KOPT-K1 (cell line): Measurements from ENCODE around the gene SLC6A12.

Source experiments
- H3K27ac ChIP-seq: fragments of 200-600 bp; sonication (generic); 2 replicates; pipeline ENCODE4 v1.5.1; 2016; ENCODE audit warnings: antibody characterized with exemption, mild to moderate bottlenecking, low read depth, low read length; ENCODE audit not compliant: poor library complexity, severe bottlenecking
- H3K36me3 ChIP-seq: fragments of 200-600 bp; sonication (generic); 2 replicates; pipeline ENCODE4 v1.5.1; 2017; ENCODE audit warnings: antibody characterized with exemption, mild to moderate bottlenecking, low read length, moderate library complexity; ENCODE audit not compliant: insufficient read depth
- H3K9me3 ChIP-seq: fragments of 200-600 bp; sonication (generic); 2 replicates; pipeline ENCODE4 v1.5.1; 2017; ENCODE audit warnings: antibody characterized with exemption, low read length, mild to moderate bottlenecking; ENCODE audit not compliant: insufficient read depth, poor library complexity, severe bottlenecking

SLC6A12 gene

DNA sequence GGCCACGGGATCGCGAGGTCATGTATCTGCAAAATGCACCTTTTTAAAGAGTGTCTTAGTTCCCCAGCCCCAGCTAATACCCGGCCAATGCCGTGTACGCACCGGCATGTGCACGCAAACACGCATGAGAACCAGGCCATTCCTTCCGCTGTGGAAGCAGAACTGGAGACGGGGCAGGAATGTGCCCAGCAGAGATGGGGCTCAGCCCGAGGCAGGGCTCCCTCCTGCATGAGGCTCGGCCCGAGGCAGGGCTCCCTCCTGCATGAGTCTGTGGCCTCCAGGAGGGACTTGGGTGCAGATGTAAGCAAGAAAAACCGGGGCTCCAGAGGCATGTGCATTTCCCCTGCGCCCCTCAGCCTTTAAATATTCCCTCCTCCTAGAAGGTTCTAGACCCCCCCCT lies 38.2 kb downstream of the SLC6A12 start:
- Histone ChIP-seq H3K9me3 (no peaks in the 10 kb centered on the region), H3K27ac (no peak overlapping the region), H3K36me3 (no peaks in the 10 kb centered on the region)

DNA sequence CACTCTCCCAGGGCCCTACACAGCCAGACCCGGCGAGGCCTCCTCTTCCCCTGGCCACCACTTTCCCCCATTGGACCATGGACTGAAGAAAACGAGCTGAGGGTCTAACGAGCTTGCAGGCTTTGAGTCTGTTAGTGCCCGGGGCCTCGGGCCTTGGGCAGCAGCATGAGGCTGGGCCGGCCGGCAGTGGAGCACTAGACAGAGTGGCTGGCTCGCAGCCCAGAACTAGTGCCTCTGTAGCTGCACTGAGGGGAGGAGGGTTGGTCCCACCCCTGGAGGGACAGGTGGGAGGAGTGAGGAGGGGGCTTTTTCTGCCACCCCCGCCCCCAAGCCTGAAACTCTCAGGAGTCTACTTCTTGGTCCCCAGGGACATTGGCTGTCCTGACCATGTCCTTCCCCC lies 38.7 kb downstream of the SLC6A12 start:
- Histone ChIP-seq H3K9me3 (no peaks in the 10 kb centered on the region), H3K36me3 (no peaks in the 10 kb centered on the region), H3K27ac (no peak overlapping the region)

DNA sequence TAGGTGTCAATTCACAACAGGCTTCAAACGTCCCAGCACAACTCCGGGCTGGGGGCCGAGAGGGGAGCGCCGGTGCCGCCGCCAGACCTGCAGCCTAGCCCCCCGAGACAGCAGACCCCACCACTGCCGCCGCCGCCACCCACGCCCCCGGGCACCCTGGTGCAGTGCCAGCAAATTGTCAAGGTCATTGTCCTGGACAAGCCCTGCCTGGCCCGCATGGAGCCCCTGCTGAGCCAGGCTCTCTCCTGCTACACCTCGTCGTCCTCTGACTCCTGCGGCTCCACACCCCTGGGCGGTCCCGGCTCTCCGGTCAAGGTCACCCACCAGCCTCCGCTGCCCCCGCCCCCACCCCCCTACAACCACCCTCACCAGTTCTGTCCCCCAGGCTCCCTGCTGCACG lies 39.4 kb downstream of the SLC6A12 start:
- Histone ChIP-seq H3K36me3 (no peaks in the 10 kb centered on the region), H3K27ac (no peak overlapping the region), H3K9me3 (no peaks in the 10 kb centered on the region)

DNA sequence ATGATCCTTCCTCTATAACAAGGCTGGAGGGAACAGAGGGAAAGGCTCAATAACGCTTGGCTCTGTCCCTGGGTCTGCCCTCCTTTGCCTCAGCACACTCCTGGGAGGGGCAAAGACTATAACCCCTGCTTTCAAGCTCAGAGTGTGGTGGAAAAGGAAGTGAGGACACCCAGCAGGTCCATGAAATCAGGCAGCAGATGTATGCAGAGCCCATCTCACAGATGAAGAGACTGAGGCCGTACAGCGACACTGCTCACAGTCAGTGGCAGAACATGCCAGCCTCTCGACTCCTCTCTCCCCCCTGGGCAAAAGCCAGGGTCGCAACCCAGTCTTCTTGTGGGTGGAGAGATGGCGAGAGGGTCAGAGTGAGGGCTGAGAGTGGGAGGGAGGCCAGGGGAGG lies 39.8 kb downstream of the SLC6A12 start:
- no peaks in the 10 kb centered on the region for H3K36me3 ChIP-seq
- H3K27ac ChIP-seq = no peak overlapping the region
- no peaks in the 10 kb centered on the region for H3K9me3 ChIP-seq

DNA sequence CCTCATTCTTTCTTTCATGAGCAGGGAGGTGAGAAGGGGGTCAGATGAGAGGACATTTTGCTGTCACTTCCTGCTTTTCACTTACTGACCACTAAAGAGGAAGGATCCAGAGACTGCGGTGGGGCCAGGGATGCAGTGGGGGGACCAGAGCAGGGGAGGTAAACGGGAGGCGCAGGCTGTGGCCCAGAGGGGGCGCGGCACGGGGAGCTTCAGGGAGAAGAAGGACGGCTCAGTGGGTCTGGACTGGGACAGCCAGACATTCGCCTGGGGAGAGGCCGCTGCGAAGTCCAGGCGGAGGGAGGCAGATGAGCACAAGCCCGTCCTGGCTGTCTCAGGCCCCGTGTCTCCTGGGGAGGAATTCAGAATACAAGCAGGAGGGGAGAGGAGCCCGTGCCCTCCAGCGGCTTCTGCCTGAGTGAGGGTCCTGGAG lies 41.2 kb downstream of the SLC6A12 start:
- no peak overlapping the region for H3K27ac ChIP-seq
- H3K9me3 ChIP-seq = no peaks in the 10 kb centered on the region
- no peaks in the 10 kb centered on the region for H3K36me3 ChIP-seq

DNA sequence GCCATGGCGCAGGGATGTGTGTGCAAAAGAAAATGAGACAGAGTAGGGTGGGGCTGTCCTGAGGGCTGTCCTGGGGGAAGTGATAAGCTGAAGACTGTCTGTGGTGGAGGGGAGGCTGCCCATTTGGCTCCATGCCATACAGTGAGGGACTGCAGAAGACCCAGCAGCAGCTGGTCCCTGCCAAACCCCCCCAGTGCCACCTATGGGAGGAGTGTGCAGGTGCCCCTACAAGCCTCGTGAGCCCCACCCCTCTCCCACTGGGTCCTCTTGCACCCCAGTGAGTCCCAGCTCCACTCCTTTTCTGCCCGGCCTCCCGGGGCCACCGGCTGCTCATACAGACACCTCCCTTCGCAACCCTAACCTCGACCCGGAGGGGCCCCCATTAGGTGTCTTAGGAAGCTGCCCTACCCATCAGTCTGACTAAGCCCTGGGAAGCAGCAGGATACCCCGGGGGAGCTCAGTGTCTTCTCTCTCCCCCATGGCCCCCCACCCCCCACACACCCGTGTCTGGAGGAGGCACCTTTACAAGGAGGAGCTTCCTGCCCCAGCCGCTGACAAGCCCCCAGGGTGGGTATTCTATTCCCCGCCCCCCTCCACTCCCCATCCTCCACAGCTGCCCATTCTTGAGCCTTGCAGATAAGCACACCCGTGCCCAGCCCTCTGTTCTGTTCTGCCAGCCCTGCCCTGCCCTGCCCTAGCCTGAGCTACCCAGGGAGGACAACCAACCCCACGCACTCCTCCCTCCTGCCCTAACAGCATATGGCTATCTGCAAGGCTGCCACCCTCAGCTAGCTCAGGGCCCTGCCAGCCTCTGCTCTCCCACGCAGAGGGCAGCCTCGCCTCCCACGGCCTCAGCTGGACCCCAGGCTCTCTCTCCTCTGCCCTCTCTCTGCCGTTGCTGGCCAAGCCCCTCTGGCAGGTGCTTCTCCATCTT lies 41.9 kb downstream of the SLC6A12 start:
- no peak overlapping the region for H3K27ac ChIP-seq
- no peaks in the 10 kb centered on the region for H3K36me3 ChIP-seq
- no peaks in the 10 kb centered on the region for H3K9me3 ChIP-seq

DNA sequence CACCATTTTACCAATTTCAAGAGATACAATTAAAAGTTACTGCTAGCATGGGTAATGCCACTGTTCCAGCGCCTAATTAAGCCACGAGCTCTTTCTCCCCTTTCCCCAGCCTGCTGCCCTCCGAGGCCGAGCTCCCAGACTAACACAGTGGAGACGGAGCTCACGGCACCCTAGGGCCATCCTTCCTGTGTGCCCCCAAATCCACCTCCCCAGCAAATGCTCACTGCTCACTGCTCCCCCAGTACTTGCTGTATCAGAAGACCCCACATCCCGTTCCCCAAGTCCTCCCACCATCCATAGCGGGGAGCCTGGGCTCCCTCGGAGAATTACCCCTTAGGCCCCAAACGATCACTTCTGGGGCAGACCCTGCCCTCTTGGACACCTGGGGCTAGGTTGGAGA lies 42.7 kb downstream of the SLC6A12 start:
- Histone ChIP-seq H3K9me3 (no peaks in the 10 kb centered on the region), H3K27ac (no peak overlapping the region), H3K36me3 (no peaks in the 10 kb centered on the region)

DNA sequence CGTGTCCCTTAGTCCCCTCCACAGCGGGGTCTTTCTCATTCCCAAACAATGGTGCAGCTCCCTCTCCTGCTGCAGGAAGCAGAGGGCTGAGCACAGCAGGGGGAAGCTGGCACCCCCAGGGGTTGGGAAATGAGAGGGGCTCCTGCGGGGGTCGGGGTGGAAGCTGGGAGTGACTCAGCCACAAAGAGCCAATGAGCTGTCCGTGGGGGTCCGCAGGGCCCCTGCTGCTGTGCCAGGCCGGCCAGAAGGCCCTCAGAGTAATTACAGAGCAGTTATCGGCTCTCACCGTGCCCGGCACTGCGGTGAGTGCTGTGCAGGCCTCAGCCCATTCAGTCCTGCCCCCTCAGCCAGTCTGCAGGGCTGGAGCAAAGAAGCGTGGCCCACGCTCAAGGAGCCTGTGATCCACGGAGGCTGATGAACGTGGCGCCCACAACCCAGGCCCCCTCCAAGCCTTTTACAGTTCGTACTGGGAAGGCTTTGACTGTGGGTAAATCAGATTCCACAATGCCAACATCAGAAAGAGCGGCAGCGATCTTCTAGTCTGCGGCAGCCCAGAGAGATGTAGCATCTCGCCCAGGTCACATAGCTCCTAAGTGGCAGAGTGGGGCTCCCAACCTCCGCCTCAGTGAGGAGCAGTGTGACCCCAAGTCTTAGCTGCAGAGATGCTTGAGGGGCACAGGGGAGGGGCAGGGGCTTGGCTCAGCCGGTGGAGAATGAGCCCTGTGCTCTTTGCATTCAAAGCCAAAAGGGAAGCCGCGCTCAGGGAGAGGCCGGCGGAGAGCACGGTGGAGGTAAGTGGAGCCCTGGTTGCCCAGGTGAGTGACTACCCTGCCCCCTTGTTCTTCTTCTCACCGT lies 43.4 kb downstream of the SLC6A12 start:
- Histone ChIP-seq H3K9me3 (no peaks in the 10 kb centered on the region), H3K27ac (no peak overlapping the region), H3K36me3 (no peaks in the 10 kb centered on the region)

DNA sequence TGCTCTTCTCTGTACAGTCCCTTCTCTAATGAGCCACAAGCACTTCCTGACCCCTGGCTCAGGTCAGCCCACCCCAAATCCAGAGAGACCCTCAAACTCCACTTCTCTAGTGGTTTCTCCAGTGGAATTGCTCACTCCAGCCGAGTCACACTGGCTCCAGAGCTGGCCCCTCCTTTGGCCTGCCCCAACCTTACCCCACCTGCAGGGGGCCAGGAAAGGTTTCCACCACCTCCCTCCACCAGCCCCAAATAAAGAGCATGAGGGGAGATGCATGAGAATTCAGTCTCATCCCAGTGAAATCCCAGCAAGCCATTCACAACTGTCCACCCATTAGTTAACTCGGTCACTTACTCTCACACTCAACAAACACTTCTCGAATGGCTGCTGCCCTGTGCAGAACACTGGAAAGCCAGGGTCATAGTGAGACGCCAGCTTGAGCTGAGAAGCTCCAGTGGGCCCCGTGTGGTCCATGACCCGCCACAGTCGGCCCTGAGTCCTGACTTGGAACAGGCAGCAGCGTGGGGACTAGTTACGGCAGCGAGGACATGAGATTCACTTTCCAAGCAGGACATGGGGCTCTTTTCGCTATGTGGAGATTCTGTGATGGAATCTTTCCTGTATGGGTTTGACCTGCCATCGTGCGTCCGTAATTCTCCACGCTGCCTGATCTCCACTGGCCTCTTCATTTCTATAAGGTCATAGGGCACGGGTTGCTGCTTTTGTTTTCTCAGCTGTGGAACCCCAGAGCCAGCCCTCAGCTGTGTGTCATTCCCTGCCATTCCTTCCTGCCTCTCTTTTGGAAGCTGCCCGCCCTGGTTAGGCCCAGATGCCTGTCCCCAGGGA lies 44.2 kb downstream of the SLC6A12 start:
- H3K36me3 ChIP-seq = no peaks in the 10 kb centered on the region
- H3K9me3 ChIP-seq = no peaks in the 10 kb centered on the region
- H3K27ac ChIP-seq = no peak overlapping the region

DNA sequence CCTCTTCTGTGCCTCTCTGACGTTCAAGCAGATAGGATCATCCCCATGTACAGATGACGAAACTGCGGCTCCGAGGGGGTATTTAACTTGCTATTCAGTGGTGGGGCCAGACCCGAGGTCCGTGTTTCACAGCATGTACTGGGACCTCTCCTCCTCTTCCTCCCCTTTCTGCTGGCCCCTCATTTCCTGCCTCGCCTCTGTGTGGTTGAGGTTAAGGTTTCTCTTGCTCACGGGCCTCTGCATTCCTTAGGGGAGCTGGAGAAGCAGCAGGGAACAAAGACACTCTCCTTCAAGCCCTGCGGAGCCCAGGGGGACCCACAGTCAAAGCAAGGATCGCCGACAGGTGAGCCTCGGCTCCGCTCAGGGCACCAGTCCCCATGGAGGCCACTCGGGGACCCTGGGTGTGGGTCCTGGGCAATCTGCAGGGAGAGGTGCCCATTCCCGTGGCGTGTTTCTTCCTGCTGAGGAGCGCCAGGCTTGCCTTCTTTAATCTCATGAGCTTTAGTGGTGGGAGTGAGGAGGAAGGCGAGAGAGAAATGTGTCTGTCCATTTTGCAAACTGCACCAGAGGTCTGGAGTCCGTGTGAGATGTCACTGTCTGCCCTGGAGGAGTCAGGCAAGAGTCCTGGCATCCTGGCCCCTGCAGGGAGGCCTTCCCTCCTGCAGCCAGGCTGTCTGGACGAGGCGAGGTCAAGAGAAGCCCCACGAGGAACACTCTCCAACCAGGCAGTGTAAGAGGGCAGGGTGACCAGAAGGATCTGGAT lies 45.0 kb downstream of the SLC6A12 start:
- Histone ChIP-seq H3K27ac (no peak overlapping the region), H3K9me3 (no peaks in the 10 kb centered on the region), H3K36me3 (no peaks in the 10 kb centered on the region)

DNA sequence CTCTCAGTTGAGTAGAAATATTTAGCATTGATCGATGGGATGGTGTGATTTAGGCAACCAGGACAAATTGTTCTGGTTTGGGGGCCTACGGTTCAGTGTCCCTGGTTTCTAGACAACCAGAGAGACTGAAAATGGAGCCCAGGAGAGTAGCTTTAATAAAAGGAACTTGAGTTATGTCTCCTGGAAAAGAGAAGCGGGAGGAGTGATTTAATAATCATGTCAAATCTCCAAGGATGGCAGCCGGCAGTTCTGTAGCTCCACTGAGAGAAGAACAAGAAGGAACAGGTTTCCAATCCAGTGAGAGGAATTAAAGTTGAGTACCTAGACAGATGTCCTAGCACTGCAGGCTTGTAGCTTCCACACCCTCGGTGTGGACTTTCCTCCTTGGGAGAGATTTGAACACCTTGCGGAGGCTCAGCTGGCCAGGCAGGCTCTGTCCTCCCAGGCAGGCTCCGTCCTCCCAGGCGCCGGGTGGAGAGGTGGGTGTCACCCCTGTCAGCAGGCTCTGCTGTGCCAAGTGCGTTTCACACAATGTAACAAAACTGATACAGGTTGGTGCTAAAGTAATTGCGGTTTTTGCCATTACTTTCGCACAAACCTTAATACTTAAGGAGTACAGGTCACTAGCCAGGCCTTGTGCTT lies 45.9 kb downstream of the SLC6A12 start:
- Histone ChIP-seq H3K9me3 (no peaks in the 10 kb centered on the region), H3K27ac (no peak overlapping the region), H3K36me3 (no peaks in the 10 kb centered on the region)

DNA sequence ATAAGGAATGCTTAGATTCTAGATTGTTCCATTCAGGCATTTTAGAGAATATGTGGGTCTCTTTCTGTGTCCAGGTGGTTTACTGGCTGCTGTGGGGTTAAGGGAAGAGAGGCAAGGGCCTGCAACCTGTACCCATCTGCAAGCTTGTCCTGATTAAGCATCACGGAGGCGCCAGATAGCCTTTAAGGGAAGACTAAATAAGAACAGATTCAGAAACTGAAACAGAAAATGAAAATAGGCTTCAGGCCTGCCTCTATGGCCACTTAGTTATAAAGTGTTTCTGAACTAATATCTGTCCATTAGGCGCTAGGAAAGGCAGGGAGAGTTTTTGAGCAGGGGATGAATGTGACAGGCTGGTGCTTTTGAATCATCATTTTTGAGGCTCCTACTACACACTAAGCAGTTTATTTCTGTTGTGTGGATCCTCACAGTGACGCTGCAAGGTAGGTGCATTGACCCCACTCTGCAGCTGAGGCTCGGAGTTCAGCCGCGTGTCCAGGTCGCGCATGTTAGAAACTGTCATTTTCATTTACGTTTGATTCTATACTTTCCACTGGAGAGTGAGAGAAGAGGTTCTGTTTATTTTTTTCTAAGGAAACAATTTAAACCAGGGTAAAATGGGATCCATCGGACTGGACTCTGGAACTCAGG lies 47.4 kb downstream of the SLC6A12 start:
- H3K36me3 ChIP-seq = no peaks in the 10 kb centered on the region
- H3K9me3 ChIP-seq = no peaks in the 10 kb centered on the region

DNA sequence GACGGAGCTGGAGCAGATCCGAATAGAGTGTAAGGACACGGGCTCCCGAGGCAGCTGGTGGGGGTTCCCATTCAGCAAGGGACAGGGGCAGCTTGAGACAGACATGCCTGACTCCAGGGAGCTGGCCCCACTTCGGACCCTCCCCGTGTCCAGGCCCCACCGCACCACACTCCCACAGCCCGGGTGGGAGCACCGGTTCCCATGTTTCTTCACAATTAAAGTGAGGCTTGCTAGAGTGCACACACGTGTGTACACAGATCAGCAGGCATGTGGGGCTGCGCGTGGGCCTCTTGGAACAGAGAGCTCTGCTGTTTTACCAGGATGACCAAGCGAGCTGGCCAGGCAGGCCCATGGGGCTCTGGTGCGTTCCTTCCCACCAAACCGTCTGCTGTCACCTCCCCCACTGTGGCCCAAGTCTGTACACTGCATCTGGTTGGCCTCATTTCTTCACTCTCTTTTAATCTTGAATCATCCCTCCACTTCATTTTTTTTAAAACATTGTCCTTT lies 48.0 kb downstream of the SLC6A12 start:
- H3K36me3 ChIP-seq = no peaks in the 10 kb centered on the region
- no peaks in the 10 kb centered on the region for H3K9me3 ChIP-seq
- no peak overlapping the region for H3K27ac ChIP-seq

More for the DNA sequence above, 47.4 kb downstream of the SLC6A12 start:
- no peak overlapping the region for H3K27ac ChIP-seq
